Lung (tissue), 12 donors: ENCODE results near the gene CP. TPM values are rescaled to one million over a fixed set of nuclear protein-coding genes. Genes with fewer than 3 reads are reported as not detected.

Experiments used
- ATAC-seq: fragments of 200-7000 bp; cut with Tn5 transposase; one replicate; pipeline ENCODE4 v1.9.1; 2020; ENCODE audit warnings: moderate number of reproducible peaks; ENCODE audit not compliant: insufficient read depth, low FRiP score
- DNase-seq, 3 donors: peaks; one replicate each; pipeline ENCODE4 v3.0.0-alpha.2; 2013 to 2017
- H3K27ac ChIP-seq, 2 donors: one replicate each; pipeline ENCODE4 v1.5.1; 2013; ENCODE audit warnings: mild to moderate bottlenecking in 2 of 2, moderate library complexity in 2 of 2, control low read depth in 1 of 2, inconsistent platforms in 1 of 2, low read depth in 1 of 2, low read length in 1 of 2
- H3K27me3 ChIP-seq, 3 donors: one replicate each; pipeline ENCODE4 v1.5.1; 2013; ENCODE audit warnings: low read length in 2 of 3; ENCODE audit not compliant: control insufficient read depth in 3 of 3, insufficient read depth in 3 of 3
- H3K36me3 ChIP-seq, 4 donors: one replicate each; pipeline ENCODE4 v1.5.1; 2013; ENCODE audit warnings: low read length in 4 of 4, mild to moderate bottlenecking in 1 of 4, moderate library complexity in 1 of 4; ENCODE audit not compliant: control insufficient read depth in 4 of 4, insufficient read depth in 4 of 4
- H3K4me1 ChIP-seq, 5 donors: one replicate each; pipeline ENCODE4 v1.5.1; 2013; ENCODE audit warnings: low read length in 5 of 5, mild to moderate bottlenecking in 2 of 5, moderate library complexity in 1 of 5; ENCODE audit not compliant: control insufficient read depth in 5 of 5, insufficient read depth in 5 of 5
- H3K4me3 ChIP-seq: one replicate; pipeline ENCODE4 v1.5.1; 2013; ENCODE audit warnings: mild to moderate bottlenecking, control low read depth, moderate library complexity
- H3K9ac ChIP-seq, 2 donors: one replicate each; pipeline ENCODE4 v1.5.1; 2013; ENCODE audit warnings: low read length in 2 of 2, control low read depth in 1 of 2; ENCODE audit not compliant: insufficient read depth in 1 of 2
- H3K9me3 ChIP-seq, 4 donors: one replicate each; pipeline ENCODE4 v1.5.1; 2013; ENCODE audit warnings: low read length in 3 of 4, mild to moderate bottlenecking in 1 of 4, moderate library complexity in 1 of 4; ENCODE audit not compliant: control insufficient read depth in 4 of 4, insufficient read depth in 3 of 4
- WGBS, 2 donors: extraction: QIAGEN DNeasy Blood & Tissue Kit; methylation state at CpG; one replicate each; pipeline ENCODE4 v1.1.7; 2013; 5-methylcytosine and 5-hydroxymethylcytosine counted together
- polyA plus RNA-seq, 2 donors: library from polyadenylated mRNA; stranded (reverse); fragments of 200-250 nt; gene quantifications; one replicate each; pipeline ENCODE4 v1.2.1, GENCODE V29; 2013
- total RNA-seq, 2 donors: library from RNA; depleted of rRNA in 1 of 2; stranded (reverse); fragments of >200 nt in 1 of 2; gene quantifications; one replicate each; pipeline ENCODE4 v1.2.1, GENCODE V29; 2014 to 2021
- TF ChIP-seq, protein P1 (sequence below): IDR thresholded peaks from 2 replicates; pipeline ENCODE4 v1.5.1; 2012; ENCODE audit warnings: mild to moderate bottlenecking; ENCODE audit errors: control extremely low read depth, extremely low read depth
- donor health status: control.
- donor health status: control.
- donor health status: Bipolar disorder and iron deficiency.
- donor health status: healthy.
- donor health status: DM: yes; HTN: yes; CAD: no.

The CP gene
- total and polyA plus RNA-seq, 4 donors, result 16.4 to 143 (median 68.5) TPM

DNA sequence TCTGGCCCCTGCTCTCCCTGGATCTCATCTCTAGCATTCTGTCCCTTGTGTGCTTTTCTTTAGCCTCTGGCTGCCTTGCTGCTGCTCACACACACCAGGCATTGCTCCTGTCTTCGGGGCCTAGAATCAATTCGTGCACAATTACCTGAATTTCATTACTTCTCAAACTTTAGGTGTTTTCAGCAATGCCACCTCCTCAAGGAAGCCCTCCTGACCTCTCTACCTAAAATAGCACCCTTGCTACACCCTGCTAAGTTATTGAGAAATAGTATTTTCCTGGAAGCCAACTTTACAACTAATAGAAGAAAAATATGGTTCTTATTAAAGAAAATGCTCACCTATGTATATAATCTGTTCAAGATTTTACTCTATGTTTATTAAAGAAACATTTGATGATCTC, 40.4 kb downstream of the CP start:
- TF ChIP-seq, protein P1, sequence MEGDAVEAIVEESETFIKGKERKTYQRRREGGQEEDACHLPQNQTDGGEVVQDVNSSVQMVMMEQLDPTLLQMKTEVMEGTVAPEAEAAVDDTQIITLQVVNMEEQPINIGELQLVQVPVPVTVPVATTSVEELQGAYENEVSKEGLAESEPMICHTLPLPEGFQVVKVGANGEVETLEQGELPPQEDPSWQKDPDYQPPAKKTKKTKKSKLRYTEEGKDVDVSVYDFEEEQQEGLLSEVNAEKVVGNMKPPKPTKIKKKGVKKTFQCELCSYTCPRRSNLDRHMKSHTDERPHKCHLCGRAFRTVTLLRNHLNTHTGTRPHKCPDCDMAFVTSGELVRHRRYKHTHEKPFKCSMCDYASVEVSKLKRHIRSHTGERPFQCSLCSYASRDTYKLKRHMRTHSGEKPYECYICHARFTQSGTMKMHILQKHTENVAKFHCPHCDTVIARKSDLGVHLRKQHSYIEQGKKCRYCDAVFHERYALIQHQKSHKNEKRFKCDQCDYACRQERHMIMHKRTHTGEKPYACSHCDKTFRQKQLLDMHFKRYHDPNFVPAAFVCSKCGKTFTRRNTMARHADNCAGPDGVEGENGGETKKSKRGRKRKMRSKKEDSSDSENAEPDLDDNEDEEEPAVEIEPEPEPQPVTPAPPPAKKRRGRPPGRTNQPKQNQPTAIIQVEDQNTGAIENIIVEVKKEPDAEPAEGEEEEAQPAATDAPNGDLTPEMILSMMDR, result no peak
- ATAC-seq (no peak), DNase-seq (no peak)
- peaks cover 0 to 9% (median 8%) of the 10 kb centered on the region in 4 donors for H3K36me3 ChIP-seq
- H3K27me3 ChIP-seq, result no peaks in the 10 kb centered on the region
- 97% methylated on average over 2 of the region's 2 CpGs for WGBS, 2 donors
- peaks cover 0 to 5% (median 0%) of the 10 kb centered on the region in 5 donors for H3K4me1 ChIP-seq
- H3K9ac ChIP-seq, result no peak overlapping the region
- H3K27ac ChIP-seq, result no peak overlapping the region
- peaks cover 0 to 6% (median 2%) of the 10 kb centered on the region in 4 donors for H3K9me3 ChIP-seq
- H3K4me3 ChIP-seq, result no peak overlapping the region

DNA sequence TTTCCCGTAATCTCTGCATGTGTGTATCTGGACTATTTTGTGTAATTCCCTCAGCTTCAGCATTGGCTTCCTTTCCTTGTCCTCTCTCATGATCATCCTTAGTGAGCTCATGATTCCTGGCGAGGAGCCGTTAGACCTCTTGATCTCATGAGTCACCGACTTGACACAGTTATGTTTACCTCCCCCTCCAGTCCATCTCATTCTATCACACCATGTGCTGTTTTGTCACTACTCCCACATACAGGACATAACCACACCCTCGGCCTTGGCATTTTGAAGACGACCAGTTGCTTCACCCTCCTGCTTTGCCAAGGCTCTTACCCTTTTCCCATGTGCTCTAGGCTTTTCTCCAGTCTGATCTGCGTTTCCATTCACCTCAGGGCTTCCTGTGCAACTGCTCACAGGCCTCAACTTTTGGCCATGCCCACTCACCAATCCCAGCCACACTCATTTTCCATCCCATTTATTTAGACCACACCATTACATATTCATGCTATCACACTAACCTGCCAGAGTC, 41.5 kb downstream of the CP start:
- H3K36me3 ChIP-seq, result peaks cover 0 to 9% (median 8%) of the 10 kb centered on the region in 4 donors
- no peaks in the 10 kb centered on the region for H3K27me3 ChIP-seq
- ATAC-seq (peak; percentile 92), DNase-seq (peak in 1 of 3 donors; percentile 27)
- WGBS, 2 donors, result 40 to 74% methylated on average over 7 of the region's 7 CpGs
- no peak overlapping the region for H3K9ac ChIP-seq
- peaks cover 0 to 5% (median 0%) of the 10 kb centered on the region in 5 donors for H3K4me1 ChIP-seq
- peak overlapping the region; percentile 2 to 64 for H3K27ac ChIP-seq
- no peak overlapping the region for H3K4me3 ChIP-seq
- peaks cover 0 to 6% (median 2%) of the 10 kb centered on the region in 4 donors for H3K9me3 ChIP-seq
- TF ChIP-seq, protein P1, result no peak

DNA sequence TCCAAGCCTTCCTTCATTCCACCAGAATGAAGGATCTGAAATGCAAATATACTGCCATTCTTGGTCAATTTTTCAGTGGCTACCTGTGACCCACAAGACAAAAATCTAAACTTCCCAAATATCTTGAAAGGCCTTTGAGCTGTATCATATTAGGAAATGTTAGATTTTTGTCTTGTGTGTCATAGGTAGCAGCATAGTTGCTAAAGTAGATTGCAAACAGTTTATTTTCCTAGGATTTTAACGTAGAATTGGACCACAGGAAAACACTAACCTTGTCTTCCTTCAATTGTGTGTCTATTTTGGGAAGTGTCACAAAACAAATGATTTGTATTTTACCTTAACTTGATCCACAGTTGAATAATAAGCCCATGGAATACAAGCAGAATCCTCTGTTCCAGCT, 42.4 kb downstream of the CP start:
- WGBS, 2 donors, result 60 to 82% methylated on average over 1 of the region's 1 CpG
- ATAC-seq, result no peak

More for the DNA sequence above, 42.4 kb downstream of the CP start:
- H3K9ac ChIP-seq, result no peak overlapping the region
- DNase-seq, result no peak
- H3K9me3 ChIP-seq, result peaks cover 0 to 6% (median 2%) of the 10 kb centered on the region in 4 donors
- no peak overlapping the region for H3K4me3 ChIP-seq
- no peaks in the 10 kb centered on the region for H3K27me3 ChIP-seq
- TF ChIP-seq, protein P1, result no peak
- no peak overlapping the region for H3K27ac ChIP-seq
- peaks cover 0 to 5% (median 0%) of the 10 kb centered on the region in 5 donors for H3K4me1 ChIP-seq
- peaks cover 0 to 12% (median 8%) of the 10 kb centered on the region in 4 donors for H3K36me3 ChIP-seq
